HEK293T (cell line): Measurements from ENCODE around the gene KRR1.

Experiments used
- CTCF ChIA-PET: fragments of 350-600 bp; formaldehyde crosslinking; extraction: SDS; loops from one replicate; lab custom pipeline; 2021; ENCODE audit warnings: antibody characterized with exemption, inconsistent platforms; lab: Yijun Ruan, JAX
- POLR2A ChIA-PET: fragments of 350-600 bp; formaldehyde crosslinking; extraction: SDS; loops from one replicate; lab custom pipeline; 2020; ENCODE audit warnings: antibody characterized with exemption, inconsistent platforms; lab: Yijun Ruan, JAX
- DNase-seq: peaks from one replicate; pipeline ENCODE4 v3.0.0; 2012; ENCODE audit warnings: mixed read lengths; ENCODE audit errors: extremely low spot score
- ARNT ChIP-seq: fragments of 450-650 bp; IDR thresholded peaks from 2 replicates; pipeline ENCODE4 v1.6.1; 2017; ENCODE audit warnings: mild to moderate bottlenecking
- BHLHE40 ChIP-seq: fragments of 450-650 bp; IDR thresholded peaks from 2 replicates; pipeline ENCODE4 v1.6.1; 2016; ENCODE audit warnings: mild to moderate bottlenecking, moderate library complexity, borderline replicate concordance
- CTBP1 ChIP-seq: fragments of 450-650 bp; IDR thresholded peaks from 2 replicates; pipeline ENCODE4 v1.6.1; 2016; ENCODE audit warnings: borderline replicate concordance
- ELF4 ChIP-seq: fragments of 450-650 bp; IDR thresholded peaks from 2 replicates; pipeline ENCODE4 v1.6.1; 2017; ENCODE audit warnings: antibody characterized with exemption
- FOXA1 ChIP-seq: fragments of 450-650 bp; IDR thresholded peaks from 2 replicates; pipeline ENCODE4 v1.6.1; 2016; ENCODE audit warnings: mild to moderate bottlenecking
- FOXK2 ChIP-seq: fragments of 450-650 bp; IDR thresholded peaks from 2 replicates; pipeline ENCODE4 v1.6.1; 2016; ENCODE audit warnings: mild to moderate bottlenecking
- FOXM1 ChIP-seq: fragments of 450-650 bp; IDR thresholded peaks from 2 replicates; pipeline ENCODE4 v1.6.1; 2017; ENCODE audit warnings: mild to moderate bottlenecking, borderline replicate concordance
- HDGF ChIP-seq: fragments of 450-650 bp; IDR thresholded peaks from 2 replicates; pipeline ENCODE4 v1.6.1; 2017; ENCODE audit warnings: antibody characterized with exemption, borderline replicate concordance
- L3MBTL2 ChIP-seq: fragments of 450-650 bp; conservative IDR thresholded peaks from 2 replicates; pipeline ENCODE4 v1.6.1; 2016; ENCODE audit warnings: mild to moderate bottlenecking
- LEF1 ChIP-seq: fragments of 450-650 bp; IDR thresholded peaks from 2 replicates; pipeline ENCODE4 v1.6.1; 2017; ENCODE audit warnings: mild to moderate bottlenecking, borderline replicate concordance
- NFRKB ChIP-seq: fragments of 450-650 bp; IDR thresholded peaks from 2 replicates; pipeline ENCODE4 v1.6.1; 2016; ENCODE audit warnings: mild to moderate bottlenecking, moderate library complexity
- SP1 ChIP-seq: fragments of 450-650 bp; IDR thresholded peaks from 2 replicates; pipeline ENCODE4 v1.6.1; 2017
- SUZ12 ChIP-seq: fragments of 450-650 bp; IDR thresholded peaks from 2 replicates; pipeline ENCODE4 v1.6.1; 2016; ENCODE audit warnings: mild to moderate bottlenecking
- TARDBP ChIP-seq: fragments of 450-650 bp; IDR thresholded peaks from 2 replicates; pipeline ENCODE4 v1.6.1; 2016
- ZNF384 ChIP-seq: fragments of 450-650 bp; IDR thresholded peaks from 2 replicates; pipeline ENCODE4 v1.6.1; 2016
- TF ChIP-seq, protein P1 (sequence below): fragments of 450-650 bp; IDR thresholded peaks from 2 replicates; pipeline ENCODE4 v1.6.1; 2016

KRR1 gene

GRCh38 chr12:75503866-75504265, 7.5 kb downstream of the KRR1 start:
- no peak for DNase-seq
- POLR2A ChIA-PET: no interaction called here
- no peak for TF ChIP-seq ZNF384
- no peak for TF ChIP-seq SP1
- no peak for TF ChIP-seq FOXK2
- TF ChIP-seq HDGF: no peak
- TF ChIP-seq L3MBTL2: no peak
- TF ChIP-seq BHLHE40: no peak
- no peak for TF ChIP-seq ARNT
- TF ChIP-seq NFRKB: no peak
- TF ChIP-seq TARDBP: no peak
- no peak for TF ChIP-seq SUZ12
- TF ChIP-seq ELF4: no peak
- TF ChIP-seq, protein P1, sequence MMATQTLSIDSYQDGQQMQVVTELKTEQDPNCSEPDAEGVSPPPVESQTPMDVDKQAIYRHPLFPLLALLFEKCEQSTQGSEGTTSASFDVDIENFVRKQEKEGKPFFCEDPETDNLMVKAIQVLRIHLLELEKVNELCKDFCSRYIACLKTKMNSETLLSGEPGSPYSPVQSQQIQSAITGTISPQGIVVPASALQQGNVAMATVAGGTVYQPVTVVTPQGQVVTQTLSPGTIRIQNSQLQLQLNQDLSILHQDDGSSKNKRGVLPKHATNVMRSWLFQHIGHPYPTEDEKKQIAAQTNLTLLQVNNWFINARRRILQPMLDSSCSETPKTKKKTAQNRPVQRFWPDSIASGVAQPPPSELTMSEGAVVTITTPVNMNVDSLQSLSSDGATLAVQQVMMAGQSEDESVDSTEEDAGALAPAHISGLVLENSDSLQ: no peak
- no peak for TF ChIP-seq FOXA1
- no peak for TF ChIP-seq CTBP1
- TF ChIP-seq LEF1: no peak
- TF ChIP-seq FOXM1: no peak
- CTCF ChIA-PET: no interaction called here

DNA sequence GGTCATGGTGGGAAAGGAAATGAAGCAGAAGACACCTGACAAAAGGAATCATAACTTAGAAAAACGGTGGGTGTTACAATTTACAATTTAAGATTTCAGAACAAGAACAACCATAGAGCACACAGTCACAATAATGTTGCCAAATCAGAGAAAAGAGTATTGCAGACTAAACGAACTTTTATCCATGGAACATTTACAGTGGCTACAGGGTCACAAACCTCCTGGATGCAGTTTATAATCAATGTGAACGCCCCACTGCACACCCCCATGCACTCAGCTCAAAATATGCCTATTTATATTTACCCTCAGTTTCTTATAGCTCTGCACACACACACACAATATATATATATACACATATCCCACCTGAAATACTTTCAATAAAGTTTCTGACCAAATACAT, 8.0 kb downstream of the KRR1 start:
- CTCF ChIA-PET: no interaction called here
- TF ChIP-seq ZNF384: no peak
- no peak for TF ChIP-seq ARNT
- no peak for TF ChIP-seq LEF1
- TF ChIP-seq NFRKB: no peak
- TF ChIP-seq CTBP1: no peak
- TF ChIP-seq L3MBTL2: no peak
- no peak for TF ChIP-seq TARDBP
- no peak for TF ChIP-seq ELF4
- TF ChIP-seq HDGF: no peak
- TF ChIP-seq BHLHE40: no peak
- TF ChIP-seq FOXA1: no peak
- no peak for TF ChIP-seq SUZ12
- no peak for TF ChIP-seq FOXK2
- no peak for TF ChIP-seq FOXM1
- TF ChIP-seq, protein P1: no peak
- no peak for TF ChIP-seq SP1
- POLR2A ChIA-PET: no interaction called here
- no peak for DNase-seq

- POLR2A ChIA-PET: no interaction called here
- TF ChIP-seq LEF1 (no peak), FOXK2 (no peak), FOXA1 (no peak), ELF4 (no peak), ARNT (no peak), BHLHE40 (no peak), L3MBTL2 (no peak), SUZ12 (no peak), ZNF384 (no peak), NFRKB (no peak), FOXM1 (no peak), TARDBP (no peak), SP1 (no peak), CTBP1 (no peak)
- TF ChIP-seq, protein P1: no peak
- CTCF ChIA-PET: no interaction called here
- DNase-seq: no peak
Observed at GRCh38 chr12:75491169-75491568, 20.2 kb downstream of the KRR1 start.

DNA sequence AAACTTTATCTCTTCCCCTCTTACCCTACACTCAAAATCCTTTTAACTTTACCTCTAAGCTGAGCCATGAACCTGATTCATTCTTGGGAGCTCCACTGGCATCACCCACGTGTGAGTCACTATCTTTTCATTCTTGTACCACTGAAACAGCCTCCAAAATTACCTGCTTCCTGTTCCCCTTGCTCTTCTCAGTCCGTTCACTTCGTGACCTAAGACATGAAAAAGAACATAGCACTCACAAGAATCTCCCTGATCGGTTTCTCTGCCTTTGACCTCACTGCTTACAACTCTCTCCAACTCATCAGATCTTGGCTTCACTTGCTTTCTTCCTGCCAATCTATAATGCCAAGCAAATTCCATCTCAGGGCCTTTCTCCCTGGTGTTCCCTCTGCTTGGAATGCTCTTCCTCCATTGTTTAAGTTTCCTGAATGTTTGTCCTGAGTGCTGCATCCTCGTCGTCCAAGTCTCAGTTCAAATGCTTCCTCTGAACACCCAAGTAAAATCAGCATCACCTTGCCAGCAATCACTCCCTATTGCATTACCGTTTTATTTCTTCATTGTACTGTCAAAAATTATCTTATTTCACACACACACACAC, 21.7 kb downstream of the KRR1 start:
- ChIA-PET CTCF (no interaction called here), POLR2A (no interaction called here)
- TF ChIP-seq LEF1 (no peak), ELF4 (no peak), SUZ12 (no peak), NFRKB (no peak), ZNF384 (no peak), L3MBTL2 (no peak), TARDBP (no peak), CTBP1 (no peak)
- TF ChIP-seq, protein P1: no peak
- DNase-seq: no peak

- TF ChIP-seq NFRKB (no peak), FOXK2 (no peak), CTBP1 (no peak), SP1 (no peak), SUZ12 (no peak), BHLHE40 (no peak), FOXM1 (no peak), ARNT (no peak), ELF4 (no peak), HDGF (no peak), L3MBTL2 (no peak), FOXA1 (no peak)
- TF ChIP-seq, protein P1: no peak
- DNase-seq: no peak
- CTCF ChIA-PET: no interaction called here
- POLR2A ChIA-PET: no interaction called here
Observed at GRCh38 chr12:75489187-75489586, 22.2 kb downstream of the KRR1 start.
